Brain pericyte (primary cell): ENCODE measurements around the gene PPP1R18.
A peak's percentile ranks its signal among the peaks of the same experiment; 100 is the strongest.

Experiments used
- DNase-seq: peaks from one replicate; pipeline ENCODE4 v3.0.0-alpha.2; 2012; ENCODE audit warnings: low read depth, low spot score

PPP1R18 gene

DNA sequence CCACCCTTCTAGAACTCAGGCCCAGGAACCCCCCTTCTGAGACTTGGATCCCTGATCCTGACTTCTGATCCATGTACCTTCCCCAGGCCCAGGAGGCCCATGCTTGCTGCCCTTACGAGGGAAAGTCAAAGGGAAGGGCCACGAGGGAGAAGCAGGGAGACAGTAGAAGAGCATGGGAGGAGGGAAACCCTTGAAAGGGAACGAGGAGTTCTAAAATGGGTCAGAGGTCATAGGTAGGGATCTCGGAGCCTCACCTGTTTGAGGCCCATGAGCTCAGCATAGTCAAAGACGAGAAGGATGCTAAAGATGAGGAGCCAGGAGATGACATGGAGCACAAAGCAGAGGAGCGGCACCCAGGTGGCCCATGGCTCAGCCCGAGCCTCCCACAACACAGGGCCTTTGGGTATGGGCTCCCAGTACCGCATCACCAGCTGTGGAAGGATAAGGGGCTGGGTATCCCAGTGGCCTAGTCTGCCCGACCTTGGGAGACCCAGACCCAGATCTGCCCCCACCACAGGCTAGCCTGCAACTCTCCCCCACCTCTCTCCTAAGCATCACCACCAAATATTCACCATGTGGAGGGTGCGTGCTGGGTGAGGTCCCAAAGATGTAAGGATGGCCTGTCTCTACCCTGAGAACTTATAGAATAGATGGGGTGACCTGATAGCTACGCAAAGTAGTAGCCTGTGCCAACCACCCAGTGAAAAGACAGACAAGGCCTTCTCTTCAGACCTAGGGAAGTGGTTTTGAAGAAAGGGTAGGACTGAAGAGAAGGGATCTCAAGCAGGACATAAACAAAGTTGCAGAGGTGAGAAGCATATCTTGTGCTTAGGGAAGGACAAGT, 2.8 kb upstream of the PPP1R18 start:
- no peak for DNase-seq

- no peak for DNase-seq
These were observed 2.1 kb upstream of the PPP1R18 start for GRCh38 chr6:30688569-30688968.

- DNase-seq: no peak
These were observed 1.4 kb upstream of the PPP1R18 start for GRCh38 chr6:30687659-30688431.

DNA sequence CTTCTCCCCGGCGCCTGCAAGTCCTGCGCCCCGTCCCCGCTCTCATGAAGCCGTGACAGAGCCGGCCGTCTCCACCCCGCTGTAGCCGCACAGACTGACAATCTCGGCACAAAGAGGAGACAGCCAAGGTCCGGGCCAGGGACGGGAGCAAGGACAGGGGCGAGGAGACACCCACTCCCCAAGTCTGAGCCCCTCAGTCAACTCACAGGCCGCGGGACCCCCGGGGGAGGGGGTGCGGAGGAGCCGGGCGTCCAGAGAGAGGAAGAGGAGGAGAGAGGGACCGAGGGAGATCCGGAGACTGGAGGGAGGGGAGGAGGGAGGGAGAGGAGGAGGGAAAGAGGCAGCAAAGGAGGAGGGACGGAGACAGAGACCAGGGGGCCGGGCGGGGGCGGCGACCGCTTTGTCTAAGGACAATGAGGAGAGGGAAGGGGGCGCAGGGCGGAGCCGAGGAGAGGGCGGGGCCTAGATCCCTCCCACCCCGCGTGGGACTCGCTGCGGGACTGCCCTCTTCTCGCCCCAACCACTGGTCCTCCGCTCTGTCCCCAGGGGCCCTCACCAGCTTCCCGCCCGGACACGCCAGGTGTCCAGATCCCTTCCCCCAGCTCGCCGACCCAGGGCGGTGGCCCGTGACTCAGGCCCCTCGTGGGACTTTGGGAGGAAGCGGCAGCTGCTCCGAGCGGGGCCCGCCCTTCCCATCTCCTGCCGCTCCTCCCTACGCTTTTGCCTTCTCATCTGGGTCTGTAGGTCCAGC, 638 bp upstream of the PPP1R18 start:
- DNase-seq: peak; percentile 87

DNA sequence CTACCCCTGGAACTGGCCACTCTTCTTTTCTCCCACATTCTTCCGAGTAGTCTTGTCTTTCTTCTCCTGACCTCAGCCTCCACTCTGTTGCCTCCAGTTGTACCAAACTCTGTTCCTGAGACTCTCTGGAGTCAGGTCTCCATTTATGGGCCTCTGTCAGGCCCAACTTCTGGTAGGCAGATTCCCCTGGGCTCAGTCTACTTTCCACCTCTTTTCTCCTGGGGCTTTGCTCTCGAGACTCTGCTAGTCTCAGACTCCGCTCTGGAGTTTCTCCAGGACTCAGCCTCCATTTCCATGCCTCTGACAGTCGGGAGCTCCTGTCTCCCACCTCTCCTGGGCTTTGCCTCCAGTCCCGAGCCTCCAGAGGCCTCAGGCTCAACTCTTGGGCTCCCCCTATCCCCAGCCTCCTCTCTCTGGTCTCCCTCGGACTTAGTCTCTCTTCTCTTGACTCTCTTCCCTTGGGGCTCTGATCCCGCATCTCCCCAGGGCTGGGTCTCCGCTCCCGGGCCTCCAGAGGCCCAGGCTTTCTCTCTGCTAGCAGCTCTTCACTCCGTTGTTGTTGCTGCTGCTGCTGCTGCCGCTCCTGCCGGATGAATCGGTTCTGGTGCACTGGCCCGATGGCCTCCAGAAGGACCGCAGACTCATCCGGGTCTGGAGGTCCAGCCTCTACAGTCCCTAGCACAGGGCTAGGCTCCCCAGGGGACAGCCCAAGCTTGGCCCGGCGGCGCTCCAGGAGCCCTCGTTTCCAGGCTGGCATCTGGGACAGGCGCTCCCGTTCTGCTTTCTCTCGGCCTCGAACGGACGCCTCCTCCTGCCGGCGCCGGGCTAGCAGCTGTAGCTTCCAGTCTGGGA, 1.1 kb downstream of the PPP1R18 start:
- DNase-seq: no peak

- no peak for DNase-seq
These were observed 1.9 kb downstream of the PPP1R18 start for GRCh38 chr6:30684386-30685156.

- no peak for DNase-seq
These were observed 2.5 kb downstream of the PPP1R18 start for GRCh38 chr6:30683980-30684338.

- DNase-seq: no peak
These were observed 3.1 kb downstream of the PPP1R18 start for GRCh38 chr6:30683183-30683979.

DNA sequence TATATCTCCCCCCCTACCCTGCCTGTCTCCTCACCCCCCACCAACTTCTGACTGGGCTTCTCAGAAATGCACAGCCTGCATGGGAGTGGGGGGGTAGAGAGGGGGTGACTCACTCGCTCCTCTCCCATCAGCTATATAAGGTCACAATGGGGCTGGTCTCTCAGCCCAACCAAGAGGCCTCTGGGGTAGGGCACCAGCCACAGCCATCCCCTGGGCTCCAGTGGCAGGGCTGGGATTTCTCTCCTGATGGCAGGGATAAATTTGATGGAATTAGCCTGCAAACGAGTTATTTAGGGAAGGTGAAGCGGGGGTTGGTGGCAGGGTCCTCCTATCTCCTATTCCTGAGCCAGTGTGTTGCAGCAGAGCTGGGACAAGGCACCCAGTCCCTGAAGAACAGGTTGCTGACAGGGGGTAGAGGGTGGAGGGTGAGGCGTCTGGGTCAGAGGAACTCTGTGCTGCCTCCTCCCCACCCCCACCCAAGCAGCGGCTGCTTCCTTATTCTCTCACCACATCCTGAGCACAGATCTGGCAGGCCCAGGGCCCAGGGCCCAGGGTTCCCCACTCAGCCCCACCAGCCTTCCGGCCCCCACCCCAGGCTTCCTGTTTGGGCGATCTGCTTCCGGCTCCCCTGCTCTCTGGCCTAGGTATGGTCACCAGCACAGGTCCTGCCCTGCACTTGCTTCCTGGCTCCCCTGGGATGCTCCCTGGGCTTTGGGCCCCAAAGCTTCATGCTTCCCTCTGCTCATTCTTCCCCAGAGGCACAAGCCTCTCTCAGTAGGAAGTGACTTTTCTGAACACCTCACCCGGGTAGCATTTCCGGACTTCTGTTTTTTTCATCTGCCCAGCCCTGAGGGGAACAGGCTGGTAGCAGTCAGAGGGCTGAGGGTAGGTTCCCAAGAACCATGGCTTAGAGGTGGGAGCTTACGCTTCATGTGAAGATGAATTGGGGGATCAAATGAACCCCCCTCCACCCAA, 4.0 kb downstream of the PPP1R18 start:
- DNase-seq: peak; percentile 73

DNA sequence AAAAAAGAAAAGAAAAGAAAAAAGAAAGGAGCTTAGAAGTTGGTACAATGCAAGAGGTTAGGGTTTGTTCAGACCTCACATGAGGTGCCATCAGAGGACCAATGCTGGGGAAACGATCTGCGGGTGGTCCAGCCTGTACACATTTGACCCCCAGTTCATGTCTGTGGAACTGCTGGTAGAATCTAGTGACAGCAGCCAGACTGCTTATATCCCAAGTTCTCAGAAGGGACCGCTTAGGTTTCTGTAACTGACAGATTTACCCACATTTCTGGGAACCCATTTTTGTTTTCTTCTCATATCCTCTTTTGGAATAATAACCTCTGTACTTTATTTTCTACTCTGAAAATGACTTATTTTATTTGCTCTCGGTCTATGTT, 4.7 kb downstream of the PPP1R18 start:
- no peak for DNase-seq

DNA sequence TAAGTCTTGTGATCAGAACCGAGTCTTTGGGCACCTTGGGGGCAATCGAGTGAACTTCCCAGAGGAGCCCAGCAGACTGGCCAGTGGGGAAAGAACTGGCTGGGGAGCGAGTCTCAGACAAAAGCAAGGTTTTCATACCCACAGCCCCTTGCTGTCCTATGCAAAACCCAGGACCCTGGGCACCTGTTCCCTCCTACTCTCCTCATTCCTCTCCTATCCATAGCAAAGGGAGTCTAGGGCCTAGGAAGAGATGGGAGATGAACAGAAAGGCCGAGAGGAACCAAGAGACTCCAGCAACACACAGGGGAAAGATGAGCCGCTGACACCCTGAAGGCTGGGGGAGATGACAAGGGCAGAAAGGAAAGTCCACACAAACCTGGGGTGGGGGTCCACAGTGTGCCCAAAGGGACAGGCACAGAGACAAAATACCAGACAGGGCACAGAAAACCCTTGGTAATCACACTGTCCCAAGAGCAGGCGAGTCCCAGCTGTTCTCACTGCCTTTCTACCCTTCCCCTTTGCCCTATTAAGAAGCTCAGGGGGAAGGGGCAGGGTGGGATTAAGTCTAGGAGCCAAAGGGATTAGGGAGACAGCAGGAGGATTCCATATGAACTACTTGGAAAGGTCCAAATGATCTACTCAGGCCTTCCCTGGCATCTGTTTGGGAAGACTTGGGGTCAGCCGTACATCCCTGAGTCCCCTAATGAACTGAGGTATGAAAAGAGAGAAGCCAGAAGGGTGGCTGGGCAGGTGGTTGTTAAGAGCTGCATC, 6.5 kb downstream of the PPP1R18 start:
- DNase-seq: no peak

DNA sequence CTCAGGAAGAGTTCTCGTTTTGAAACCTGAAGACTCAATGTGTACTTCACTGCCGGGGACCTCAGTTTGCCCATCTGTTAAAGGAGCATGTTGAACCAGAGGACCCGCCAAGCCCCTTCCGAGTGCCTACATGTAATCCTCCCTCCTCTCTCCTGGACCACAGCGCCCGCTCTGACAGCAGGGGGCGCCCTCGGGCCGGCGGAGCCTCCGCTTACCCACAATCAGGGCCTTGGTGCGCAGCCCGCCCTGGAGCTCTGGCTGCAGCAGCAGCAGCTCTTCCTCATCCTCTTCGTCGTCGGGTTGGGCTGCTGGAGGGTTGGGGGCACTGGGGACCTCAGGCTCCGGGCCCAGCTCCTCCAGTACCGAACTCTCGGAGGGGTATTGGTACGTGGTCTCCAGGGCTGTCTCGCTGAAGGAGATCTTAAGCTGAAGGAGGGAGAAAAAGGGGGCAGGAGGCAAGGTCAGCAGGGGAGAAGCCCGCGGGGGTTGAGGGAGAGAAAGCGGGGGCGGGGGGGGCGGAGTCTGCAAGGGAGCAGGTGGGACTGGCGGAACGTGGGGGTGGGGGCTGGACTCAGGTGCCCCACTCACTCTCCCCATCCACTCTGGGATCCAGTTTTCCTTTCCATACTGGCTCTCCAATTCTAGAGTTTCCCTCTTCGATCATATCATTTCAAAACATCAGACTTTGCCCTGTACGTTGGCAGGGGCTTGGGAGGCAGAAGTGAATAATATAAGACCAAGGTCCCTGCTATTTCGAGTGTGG, 7.3 kb downstream of the PPP1R18 start:
- DNase-seq: peak; percentile 49

GRCh38 chr6:30676660-30677285, 9.7 kb downstream of the PPP1R18 start:
- no peak for DNase-seq

DNA sequence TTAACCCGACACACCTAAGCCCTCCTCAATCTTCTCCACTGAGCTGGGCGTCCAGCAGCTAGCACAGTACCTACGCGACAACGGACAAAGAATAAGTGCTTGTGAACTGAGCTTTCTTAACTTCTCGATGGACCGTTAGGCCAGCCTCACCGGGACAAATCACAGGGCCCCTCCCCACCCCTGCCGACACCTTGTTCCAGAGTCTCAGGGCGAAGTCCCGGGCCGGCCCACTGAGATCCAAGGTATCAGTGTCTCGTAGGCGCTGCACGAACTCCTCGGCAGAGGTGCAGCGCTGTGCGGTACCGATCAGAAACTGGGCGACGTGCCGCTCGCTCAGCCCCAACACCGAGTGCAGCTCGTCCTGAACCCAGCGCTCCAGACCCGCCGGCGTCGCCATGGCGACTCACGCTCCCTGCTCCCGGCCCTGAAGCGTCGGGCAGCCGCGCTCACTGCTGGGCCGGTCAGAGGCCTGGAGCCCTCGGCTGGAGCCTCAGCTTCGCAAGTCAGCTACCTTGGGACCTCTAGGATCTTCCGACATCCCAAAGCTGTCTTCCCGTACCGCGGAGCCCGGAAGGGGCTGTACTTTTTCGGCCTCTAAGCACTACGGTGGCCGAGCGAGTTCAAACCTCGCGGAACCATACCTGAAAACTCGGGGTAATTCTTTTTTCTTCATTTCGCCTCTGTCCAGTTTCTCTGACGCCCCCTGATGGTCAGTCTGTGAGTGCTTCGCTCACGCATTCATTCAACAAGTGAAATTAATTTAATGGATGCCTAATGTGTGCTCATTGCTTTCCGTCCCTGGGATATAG, 13.8 kb downstream of the PPP1R18 start, which contains the start of gene DHX16:
Gene DHX16, minus strand, starts transcription at position 562 of the 809 bp plus-strand sequence. Its CDS starts 165 bp downstream, at position 397.
- peak; percentile 88 for DNase-seq

DNA sequence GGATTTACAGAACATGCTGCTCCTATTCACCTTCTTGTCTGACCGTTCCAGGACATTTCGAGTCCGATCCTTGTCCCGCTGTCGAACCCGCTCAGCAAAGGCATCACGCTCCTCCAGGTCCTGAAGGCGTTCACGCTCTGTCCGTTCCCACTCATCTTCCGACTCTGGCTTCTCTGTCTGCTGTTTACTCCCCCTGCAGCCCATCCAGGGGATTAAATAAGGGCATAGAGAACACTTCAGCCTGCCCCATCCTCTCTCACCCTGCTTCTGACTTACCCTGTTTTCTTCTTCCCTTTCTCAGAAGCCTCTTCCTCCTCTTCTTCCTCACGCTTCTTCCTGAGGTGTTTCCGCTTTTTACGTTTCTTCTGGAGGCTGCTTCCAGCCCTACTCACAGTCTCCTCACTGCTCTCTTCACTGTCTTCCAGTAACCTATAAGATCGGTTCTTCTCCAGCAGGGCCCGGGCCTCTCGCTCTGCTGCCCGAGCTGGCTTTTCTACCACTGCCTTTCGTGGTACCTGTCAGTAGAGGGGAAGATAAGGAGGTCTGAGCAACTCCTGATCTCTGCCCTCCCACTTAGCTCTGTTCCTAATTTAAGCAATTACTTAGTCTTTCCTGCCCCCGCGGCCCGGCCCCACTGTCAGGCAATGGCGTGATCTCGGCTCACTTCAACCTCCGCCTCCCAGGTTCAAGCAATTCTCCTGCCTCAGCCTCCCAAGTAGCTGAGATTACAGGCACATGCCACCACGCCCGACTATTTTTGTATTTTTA, 15.5 kb downstream of the PPP1R18 start:
- no peak for DNase-seq
